ENCODE measurements around the gene CEBPA. TPM values are rescaled to one million over a fixed set of nuclear protein-coding genes. Genes with fewer than 3 reads are reported as not detected.
"Not testable (repeated sequence)": the region's sequence is repeated elsewhere in the genome, so short reads cannot be mapped to it uniquely, and the experiment has no call there.

CEBPA gene
- polyA plus RNA-seq, 3 donors = 17.9 to 76.3 (median 47.5) TPM

GRCh38 chr19:33295621-33296487 is 6.5 kb downstream of the CEBPA start:
- Mint-ChIP-seq H3K27ac (peak overlapping the region; percentile 52 to 80 (median 68)), H3K4me3 (peak overlapping the region in 1 of 2 donors; percentile 6), H3K9me3 (no peaks in the 10 kb centered on the region), H3K36me3 (peaks cover 5 to 17% of the 10 kb centered on the region in 2 donors), H3K27me3 (ENCODE audit: low read depth in 3 of 3) (peaks cover 0 to 2% (median 1%) of the 10 kb centered on the region in 3 donors), H3K4me1 (peaks cover 92% of the 10 kb centered on the region)
- WGBS (ENCODE audit: insufficient coverage) = 61% methylated on average over 9 of the region's 12 CpGs
- TF ChIP-seq CTCF (IDR thresholded peaks at IDR 0.05) = no peak
- Histone ChIP-seq H3K9me3 (replicated peaks in 1 of 2; ENCODE audit: control insufficient read depth in 1 of 2, insufficient read depth in 1 of 2, low read length in 2 of 2) (no peaks in the 10 kb centered on the region), H3K27me3 (ENCODE audit: control insufficient read depth in 2 of 2, insufficient read depth in 2 of 2, low read length in 2 of 2) (no peaks in the 10 kb centered on the region), H3K9ac (ENCODE audit: insufficient read depth, low read length, poor library complexity, severe bottlenecking) (no peak overlapping the region), H3K4me1 (ENCODE audit: control insufficient read depth in 1 of 2, insufficient read depth in 2 of 2, low read length in 2 of 2) (peaks cover 92 to 94% of the 10 kb centered on the region in 2 donors), H4K20me1 (ENCODE audit: insufficient read depth, low read length) (peaks cover 23% of the 10 kb centered on the region), H3K4me2 (replicated peaks; ENCODE audit: extremely low read depth, low read length, poor library complexity, severe bottlenecking) (peak overlapping the region; percentile 38), H3K27ac (ENCODE audit: low read depth in 1 of 2, low read length in 2 of 2) (peak overlapping the region; percentile 19 to 46), H2AFZ (ENCODE audit: insufficient read depth, low read depth, low read length, poor library complexity, severe bottlenecking) (no peak overlapping the region), H3K79me2 (ENCODE audit: insufficient read depth, low read length) (peaks cover 64% of the 10 kb centered on the region), H3K4me3 (replicated peaks in 1 of 3; ENCODE audit: low read depth in 2 of 3, low read length in 3 of 3) (peak overlapping the region in 1 of 3 experiments; percentile 39), H3K36me3 (replicated peaks in 1 of 2; ENCODE audit: control insufficient read depth in 1 of 2, insufficient read depth in 2 of 2, low read length in 2 of 2) (peaks cover 0 to 2% of the 10 kb centered on the region in 2 donors)
- intact Hi-C loops (cut with micrococcal nuclease) = loop anchor here (5.0 kb wide), 2 partner anchors 34 to 119 kb away; no protein-coding TSS in a partner anchor
- peak in 1 of 3 donors; percentile 54 for DNase-seq

GRCh38 chr19:33295046-33295445 is 7.3 kb downstream of the CEBPA start:
- H3K9ac ChIP-seq (ENCODE audit: insufficient read depth, low read length, poor library complexity, severe bottlenecking); H3K36me3 ChIP-seq (replicated peaks in 1 of 2; ENCODE audit: control insufficient read depth in 1 of 2, insufficient read depth in 2 of 2, low read length in 2 of 2); H3K27me3 ChIP-seq (ENCODE audit: control insufficient read depth in 2 of 2, insufficient read depth in 2 of 2, low read length in 2 of 2); H3K9me3 ChIP-seq (replicated peaks in 1 of 2; ENCODE audit: control insufficient read depth in 1 of 2, insufficient read depth in 1 of 2, low read length in 2 of 2); H2AFZ ChIP-seq (ENCODE audit: insufficient read depth, low read depth, low read length, poor library complexity, severe bottlenecking); H3K9me3 Mint-ChIP-seq; DNase-seq; H3K27me3 Mint-ChIP-seq (ENCODE audit: low read depth in 3 of 3); H3K4me2 ChIP-seq (replicated peaks; ENCODE audit: extremely low read depth, low read length, poor library complexity, severe bottlenecking): not testable (repeated sequence)
- Histone ChIP-seq H3K79me2 (ENCODE audit: insufficient read depth, low read length) (peaks cover 56% of the 10 kb centered on the region), H3K27ac (ENCODE audit: low read depth in 1 of 2, low read length in 2 of 2) (peak overlapping the region in 1 of 2 donors; percentile 46), H4K20me1 (ENCODE audit: insufficient read depth, low read length) (peaks cover 14% of the 10 kb centered on the region), H3K4me3 (replicated peaks in 1 of 3; ENCODE audit: low read depth in 2 of 3, low read length in 3 of 3) (peak overlapping the region in 1 of 3 experiments; percentile 3), H3K4me1 (ENCODE audit: control insufficient read depth in 1 of 2, insufficient read depth in 2 of 2, low read length in 2 of 2) (peaks cover 100% of the 10 kb centered on the region in 2 donors)
- Mint-ChIP-seq H3K36me3 (peaks cover 5 to 12% of the 10 kb centered on the region in 2 donors), H3K27ac (peak overlapping the region in 5 of 7 donors; percentile 26 to 99 (median 76)), H3K4me3 (peak overlapping the region in 1 of 2 donors; percentile 13), H3K4me1 (peaks cover 96% of the 10 kb centered on the region)
- 96% methylated on average over 3 of the region's 7 CpGs for WGBS (ENCODE audit: insufficient coverage)
- intact Hi-C loops (cut with micrococcal nuclease) = loop anchor here (5.0 kb wide), 2 partner anchors 33 to 118 kb away; no protein-coding TSS in a partner anchor
